ENCODE results near the gene FRMPD4. TPM values are rescaled to one million over a fixed set of nuclear protein-coding genes. Genes with fewer than 3 reads are reported as not detected.

Gene FRMPD4
- total RNA-seq, 2 experiments from 2014 or later, result not detected

GRCh38 chrX:12610079-12610478, 471.8 kb downstream of the FRMPD4 start:
- DNase-seq, result no peak
- intact Hi-C loops (cut with micrococcal nuclease), result no loop called here
- no peak for TF ChIP-seq CTCF (IDR thresholded peaks at IDR 0.05)
- ChIA-PET CTCF (no interaction called here), POLR2A (no interaction called here)
- no peaks in the 10 kb centered on the region for H3K9me3 Mint-ChIP-seq
- ATAC-seq, result no peak
- no peak overlapping the region for H3K27ac Mint-ChIP-seq
- H3K4me1 Mint-ChIP-seq (ENCODE audit: low read depth), result no peaks in the 10 kb centered on the region
- no peaks in the 10 kb centered on the region for H3K27me3 Mint-ChIP-seq
- no peaks in the 10 kb centered on the region for H3K36me3 Mint-ChIP-seq (ENCODE audit: low read depth)
- no peak overlapping the region for H3K4me3 Mint-ChIP-seq

- ATAC-seq (no peak), DNase-seq (no peak)
- intact Hi-C loops (cut with micrococcal nuclease), result no loop called here
- POLR2A ChIA-PET, result no interaction called here
- Mint-ChIP-seq H3K4me1 (ENCODE audit: low read depth) (no peaks in the 10 kb centered on the region), H3K9me3 (no peaks in the 10 kb centered on the region), H3K36me3 (ENCODE audit: low read depth) (no peaks in the 10 kb centered on the region), H3K27me3 (no peaks in the 10 kb centered on the region), H3K4me3 (no peak overlapping the region), H3K27ac (no peak overlapping the region)
- CTCF ChIA-PET, result no interaction called here
- TF ChIP-seq CTCF (IDR thresholded peaks at IDR 0.05), result no peak
These were observed 473.2 kb downstream of the FRMPD4 start for GRCh38 chrX:12611471-12611870.

GRCh38 chrX:12614266-12614665, 476.0 kb downstream of the FRMPD4 start:
- Mint-ChIP-seq H3K27ac (no peak overlapping the region), H3K9me3 (no peaks in the 10 kb centered on the region), H3K4me1 (ENCODE audit: low read depth) (no peaks in the 10 kb centered on the region), H3K4me3 (no peak overlapping the region), H3K36me3 (ENCODE audit: low read depth) (no peaks in the 10 kb centered on the region), H3K27me3 (no peaks in the 10 kb centered on the region)
- TF ChIP-seq CTCF (IDR thresholded peaks at IDR 0.05), result no peak
- ChIA-PET POLR2A (no interaction called here), CTCF (no interaction called here)
- intact Hi-C loops (cut with micrococcal nuclease), result no loop called here
- DNase-seq, result no peak
- no peak for ATAC-seq

- Mint-ChIP-seq H3K9me3 (no peaks in the 10 kb centered on the region), H3K4me1 (ENCODE audit: low read depth) (no peaks in the 10 kb centered on the region), H3K27ac (no peak overlapping the region), H3K36me3 (ENCODE audit: low read depth) (no peaks in the 10 kb centered on the region), H3K27me3 (no peaks in the 10 kb centered on the region), H3K4me3 (no peak overlapping the region)
- CTCF ChIA-PET, result no interaction called here
- no peak for DNase-seq
- no peak for TF ChIP-seq CTCF (IDR thresholded peaks at IDR 0.05)
- POLR2A ChIA-PET, result no interaction called here
- no peak for ATAC-seq
- intact Hi-C loops (cut with micrococcal nuclease), result no loop called here
These were observed 476.8 kb downstream of the FRMPD4 start for GRCh38 chrX:12615061-12615460.

GRCh38 chrX:12617241-12617640, 479.0 kb downstream of the FRMPD4 start:
- Mint-ChIP-seq H3K36me3 (ENCODE audit: low read depth) (no peaks in the 10 kb centered on the region), H3K4me3 (no peak overlapping the region), H3K27ac (no peak overlapping the region), H3K4me1 (ENCODE audit: low read depth) (no peaks in the 10 kb centered on the region), H3K9me3 (no peaks in the 10 kb centered on the region), H3K27me3 (no peaks in the 10 kb centered on the region)
- no peak for TF ChIP-seq CTCF (IDR thresholded peaks at IDR 0.05)
- ATAC-seq (no peak), DNase-seq (no peak)
- ChIA-PET CTCF (no interaction called here), POLR2A (no interaction called here)
- intact Hi-C loops (cut with micrococcal nuclease), result no loop called here

Measured in activated CD8-positive, alpha-beta T cell treated with anti-CD3 and anti-CD28 coated beads for 36 hours (primary cell).